Endothelial cell of umbilical vein (primary cell): Measurements from ENCODE around the gene ARSD. TPM values are rescaled to one million over a fixed set of nuclear protein-coding genes. Genes with fewer than 3 reads are reported as not detected.

Experiments
- BruUV-seq: library from RNA; stranded (reverse); fragments of 400-500 nt; replicated peaks from 2 replicates; lab custom pipeline; 2021; lab: Mats Ljungman, UMichigan
- CTCF ChIA-PET: fragments of 300-600, 350-600 bp; sonication (Branson Sonifier 250); formaldehyde crosslinking; loops from one replicate; lab custom pipeline; 2021; ENCODE audit warnings: antibody characterized with exemption, inconsistent platforms; lab: Charles Lee
- POLR2A ChIA-PET: fragments of 300-600, 350-600 bp; sonication (Branson Sonifier 250); formaldehyde crosslinking; loops from one replicate; lab custom pipeline; 2021; ENCODE audit warnings: antibody characterized with exemption, inconsistent platforms; lab: Charles Lee
- DNase-seq: peaks from one replicate; pipeline ENCODE4 v3.0.0-alpha.2; 2011; ENCODE audit warnings: low read depth, low spot score
- FAIRE-seq: peaks from 2 replicates; lab custom pipeline; 2011; peaks lifted over from hg19 to GRCh38; lab: Jason Lieb, UNC
- H2AFZ ChIP-seq: 2 replicates; pipeline ENCODE4 v1.6.0; 2012; ENCODE audit warnings: low read depth, low read length, control low read depth, inconsistent platforms
- H3K27ac ChIP-seq: 2 replicates; pipeline ENCODE4 v1.5.1; 2011; ENCODE audit warnings: low read depth, mild to moderate bottlenecking, control low read depth, low read length, moderate library complexity; ENCODE audit not compliant: insufficient read depth
- H3K27me3 ChIP-seq, 2 experiments: 2 replicates each; pipeline versions ENCODE4 v1.6.0 to v1.6.1; 2011; ENCODE audit warnings: low read length in 2 of 2, mixed read lengths in 1 of 2; ENCODE audit not compliant: control insufficient read depth in 2 of 2, insufficient read depth in 2 of 2
- H3K36me3 ChIP-seq, 2 experiments: 2 replicates in 1 of 2; 3 replicates in 1 of 2; pipeline ENCODE4 v1.5.1; 2011; ENCODE audit warnings: low read length in 2 of 2, mild to moderate bottlenecking in 1 of 2, moderate library complexity in 1 of 2; ENCODE audit not compliant: control insufficient read depth in 2 of 2, insufficient read depth in 2 of 2; ENCODE audit errors: extremely low read depth in 1 of 2
- H3K4me1 ChIP-seq: 3 replicates; pipeline ENCODE4 v1.5.1; 2011; ENCODE audit warnings: mild to moderate bottlenecking, low read length; ENCODE audit not compliant: control insufficient read depth, insufficient read depth; ENCODE audit errors: extremely low read depth
- H3K4me2 ChIP-seq: 2 replicates; pipeline ENCODE4 v1.6.1; 2011; ENCODE audit warnings: low read length, control low read depth, mixed read lengths; ENCODE audit not compliant: insufficient read depth
- H3K4me3 ChIP-seq, 3 experiments: fragments of 200-600 bp in 1 of 3; sonication (generic), shearing (Covaris generic) in 1 of 3; replicated peaks in 1 of 3; 2 replicates each; pipeline ENCODE4 v1.5.1; 2011 to 2016; ENCODE audit warnings: control low read depth in 3 of 3, low read length in 3 of 3, mild to moderate bottlenecking in 2 of 3, inconsistent platforms in 1 of 3, low read depth in 1 of 3, moderate library complexity in 1 of 3; ENCODE audit not compliant: insufficient read depth in 1 of 3
- H3K79me2 ChIP-seq: 2 replicates; pipeline ENCODE4 v1.6.0; 2012; ENCODE audit warnings: low read length, inconsistent platforms; ENCODE audit not compliant: control insufficient read depth, insufficient read depth
- H3K9ac ChIP-seq: replicated peaks from 2 replicates; pipeline ENCODE3; 2011; ENCODE audit warnings: low read length, control low read depth; ENCODE audit not compliant: insufficient read depth; ENCODE audit errors: extremely low read depth
- H3K9me1 ChIP-seq: replicated peaks from 3 replicates; pipeline ENCODE4 v1.6.0; 2011; ENCODE audit warnings: mild to moderate bottlenecking, low read length; ENCODE audit not compliant: control insufficient read depth, insufficient read depth; ENCODE audit errors: extremely low read depth
- H3K9me3 ChIP-seq: replicated peaks from 2 replicates; pipeline ENCODE4 v1.5.1; 2012; ENCODE audit warnings: low read length, inconsistent platforms; ENCODE audit not compliant: control insufficient read depth, insufficient read depth
- H4K20me1 ChIP-seq: replicated peaks from 2 replicates; pipeline ENCODE3; 2011; ENCODE audit warnings: mild to moderate bottlenecking, low read length; ENCODE audit not compliant: control insufficient read depth, insufficient read depth; ENCODE audit errors: extremely low read depth
- EZH2 ChIP-seq: IDR thresholded peaks from 2 replicates; pipeline ENCODE4 v1.6.1; 2012; ENCODE audit warnings: borderline replicate concordance, low read depth, mild to moderate bottlenecking, moderate library complexity, low read length, inconsistent platforms; ENCODE audit not compliant: severe bottlenecking
- FOS ChIP-seq: IDR thresholded peaks from 2 replicates; pipeline ENCODE4 v1.6.1; 2011; ENCODE audit warnings: mild to moderate bottlenecking, low read length, moderate library complexity, borderline replicate concordance; ENCODE audit not compliant: insufficient read depth
- GATA2 ChIP-seq: IDR thresholded peaks from 2 replicates; pipeline ENCODE4 v1.7.0; 2011; ENCODE audit warnings: low read depth, mild to moderate bottlenecking, moderate library complexity, mixed read lengths, low read length; ENCODE audit not compliant: insufficient read length, insufficient read depth
- JUN ChIP-seq: IDR thresholded peaks from 2 replicates; pipeline ENCODE4 v1.6.1; 2011; ENCODE audit warnings: borderline replicate concordance, low read depth; ENCODE audit not compliant: insufficient read length, insufficient read depth
- MAX ChIP-seq: IDR thresholded peaks from 2 replicates; pipeline ENCODE4 v1.6.1; 2011; ENCODE audit not compliant: insufficient read depth, insufficient read length
- MYC ChIP-seq: IDR thresholded peaks from one replicate; pipeline ENCODE4 v1.6.1; 2011; ENCODE audit warnings: mild to moderate bottlenecking, low read depth, low read length
- POLR2A ChIP-seq: IDR thresholded peaks from 2 replicates; pipeline ENCODE4 v1.6.1; 2012; ENCODE audit warnings: low read depth, mild to moderate bottlenecking, control low read depth, low read length
- dilution Hi-C: fragments of 300-500 bp; cut with MboI; formaldehyde crosslinking; loops from one replicate; pipeline ENCODE4 v1.15.0; 2019; ENCODE audit warnings: low sequenced_read_pairs; ENCODE audit not compliant: extremely low pct_ligation_motif_present
- intact Hi-C: fragments of 100-400 bp; cut with micrococcal nuclease; formaldehyde crosslinking; loops from one replicate; pipeline ENCODE4 v1.10.0; 2022
- polyA plus RNA-seq, 4 experiments: library from polyadenylated mRNA; depleted of rRNA in 3 of 4; stranded (reverse) in 3 of 4; unstranded in 1 of 4; fragments of >200 nt; gene quantifications; 2 replicates each; pipeline versions ENCODE4 v1.2.1 to v1.2.3, GENCODE V29; 2011 to 2012; ENCODE audit warnings: missing spikeins in 1 of 4
- total RNA-seq: library from RNA; stranded (reverse); gene quantifications from 2 replicates; pipeline ENCODE4 v1.2.3, GENCODE V29; 2021
- TF ChIP-seq, protein P1 (sequence below), 2 donors: IDR thresholded peaks; 1 replicate in 1 of 2; 2 replicates in 1 of 2; pipeline ENCODE4 v1.5.1; 2011; ENCODE audit warnings: low read length in 2 of 2, mild to moderate bottlenecking in 2 of 2, moderate library complexity in 2 of 2, control low read depth in 1 of 2, inconsistent platforms in 1 of 2, low read depth in 1 of 2; ENCODE audit not compliant: insufficient read depth in 1 of 2; ENCODE audit errors: extremely low read depth in 1 of 2

ARSD gene
- total and polyA plus RNA-seq, 2 donors (not counting 3 experiments of a cell fraction or from before 2014, with no cell fraction given) = 15.5 to 18.6 TPM

GRCh38 chrX:2897311-2897689, 31.8 kb downstream of the ARSD start:
- CTCF ChIA-PET = no interaction called here
- no TSS peak for BruUV-seq
- no peak overlapping the region for H3K4me2 ChIP-seq
- H3K9ac ChIP-seq = no peak overlapping the region
- H3K9me3 ChIP-seq = no peaks in the 10 kb centered on the region
- H3K4me3 ChIP-seq = no peak overlapping the region
- TF ChIP-seq POLR2A = no peak
- no peak for TF ChIP-seq FOS
- no peak for TF ChIP-seq MYC
- TF ChIP-seq, protein P1, sequence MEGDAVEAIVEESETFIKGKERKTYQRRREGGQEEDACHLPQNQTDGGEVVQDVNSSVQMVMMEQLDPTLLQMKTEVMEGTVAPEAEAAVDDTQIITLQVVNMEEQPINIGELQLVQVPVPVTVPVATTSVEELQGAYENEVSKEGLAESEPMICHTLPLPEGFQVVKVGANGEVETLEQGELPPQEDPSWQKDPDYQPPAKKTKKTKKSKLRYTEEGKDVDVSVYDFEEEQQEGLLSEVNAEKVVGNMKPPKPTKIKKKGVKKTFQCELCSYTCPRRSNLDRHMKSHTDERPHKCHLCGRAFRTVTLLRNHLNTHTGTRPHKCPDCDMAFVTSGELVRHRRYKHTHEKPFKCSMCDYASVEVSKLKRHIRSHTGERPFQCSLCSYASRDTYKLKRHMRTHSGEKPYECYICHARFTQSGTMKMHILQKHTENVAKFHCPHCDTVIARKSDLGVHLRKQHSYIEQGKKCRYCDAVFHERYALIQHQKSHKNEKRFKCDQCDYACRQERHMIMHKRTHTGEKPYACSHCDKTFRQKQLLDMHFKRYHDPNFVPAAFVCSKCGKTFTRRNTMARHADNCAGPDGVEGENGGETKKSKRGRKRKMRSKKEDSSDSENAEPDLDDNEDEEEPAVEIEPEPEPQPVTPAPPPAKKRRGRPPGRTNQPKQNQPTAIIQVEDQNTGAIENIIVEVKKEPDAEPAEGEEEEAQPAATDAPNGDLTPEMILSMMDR (IDR thresholded peaks at IDR 0.05; ENCODE audit: extremely low read depth in 1 of 2, insufficient read depth in 1 of 2, low read depth in 1 of 2, low read length in 2 of 2) = no peak
- TF ChIP-seq GATA2 = no peak
- TF ChIP-seq MAX = no peak
- TF ChIP-seq EZH2 = no peak
- no peak for TF ChIP-seq JUN
- intact Hi-C loops = no loop called here
- H3K36me3 ChIP-seq = no peaks in the 10 kb centered on the region
- no peaks in the 10 kb centered on the region for H3K79me2 ChIP-seq
- DNase-seq (no peak), FAIRE-seq (no peak)
- H4K20me1 ChIP-seq = no peaks in the 10 kb centered on the region
- dilution Hi-C loops = no loop called here
- POLR2A ChIA-PET = no interaction called here
- no peak overlapping the region for H2AFZ ChIP-seq
- H3K27me3 ChIP-seq = no peaks in the 10 kb centered on the region
- peaks cover 4% of the 10 kb centered on the region for H3K4me1 ChIP-seq
- no peaks in the 10 kb centered on the region for H3K9me1 ChIP-seq
- H3K27ac ChIP-seq = no peak overlapping the region
